GM04504 (cell line): ENCODE results near the gene KIAA1671.

Experiments
- DNase-seq: peaks from one replicate; pipeline ENCODE4 v3.0.0-alpha.2; 2012; ENCODE audit warnings: low read depth

Gene KIAA1671

GRCh38 chr22:25014896-25015755 lies 62.6 kb downstream of the KIAA1671 start:
- no peak for DNase-seq

- DNase-seq, result no peak
Measured at GRCh38 chr22:25016311-25016710, 63.8 kb downstream of the KIAA1671 start.

GRCh38 chr22:25018009-25018408 lies 65.5 kb downstream of the KIAA1671 start:
- no peak for DNase-seq

- no peak for DNase-seq
Measured at GRCh38 chr22:25019427-25020184, 67.1 kb downstream of the KIAA1671 start.

- no peak for DNase-seq
Measured at GRCh38 chr22:25021409-25021808, 68.9 kb downstream of the KIAA1671 start.

- no peak for DNase-seq
Measured at GRCh38 chr22:25021976-25022711, 69.6 kb downstream of the KIAA1671 start.

- DNase-seq, result no peak
Measured at GRCh38 chr22:25023879-25024278, 71.4 kb downstream of the KIAA1671 start.

GRCh38 chr22:25024895-25025294 lies 72.4 kb downstream of the KIAA1671 start:
- DNase-seq, result no peak

- DNase-seq, result no peak
Measured at GRCh38 chr22:25025491-25026400, 73.2 kb downstream of the KIAA1671 start.

- DNase-seq, result no peak
Measured at GRCh38 chr22:25027043-25027906, 74.8 kb downstream of the KIAA1671 start.

- no peak for DNase-seq
Measured at GRCh38 chr22:25027959-25028840, 75.7 kb downstream of the KIAA1671 start.

GRCh38 chr22:25028841-25029141 lies 76.3 kb downstream of the KIAA1671 start:
- DNase-seq, result no peak

GRCh38 chr22:25029181-25029580 lies 76.7 kb downstream of the KIAA1671 start:
- no peak for DNase-seq

- no peak for DNase-seq
Measured at GRCh38 chr22:25030636-25031035, 78.1 kb downstream of the KIAA1671 start.

GRCh38 chr22:25032066-25032465 lies 79.5 kb downstream of the KIAA1671 start:
- DNase-seq, result no peak

GRCh38 chr22:25035715-25036114 lies 83.2 kb downstream of the KIAA1671 start:
- DNase-seq, result no peak

- DNase-seq, result no peak
Measured at GRCh38 chr22:25038239-25038638, 85.7 kb downstream of the KIAA1671 start.

- no peak for DNase-seq
Measured at GRCh38 chr22:25038771-25039170, 86.3 kb downstream of the KIAA1671 start.

GRCh38 chr22:25039255-25039654 lies 86.7 kb downstream of the KIAA1671 start:
- no peak for DNase-seq

- no peak for DNase-seq
Measured at GRCh38 chr22:25039754-25040153, 87.2 kb downstream of the KIAA1671 start.
